Myocyte (in vitro differentiated cells): ENCODE data around the gene TEX53. TPM values are rescaled to one million over a fixed set of nuclear protein-coding genes. Genes with fewer than 3 reads are reported as not detected.

Experiments used
- DNase-seq: peaks from one replicate; pipeline ENCODE4 v3.0.0-alpha.2; 2012; ENCODE audit warnings: low read depth
- total RNA-seq: library from RNA; depleted of rRNA; stranded (reverse); fragments of >200 nt; gene quantifications from 2 replicates; pipeline ENCODE4 v1.2.3, GENCODE V29; 2014

Gene TEX53
- total RNA-seq, 1 donor from 2014 or later = not detected

DNA sequence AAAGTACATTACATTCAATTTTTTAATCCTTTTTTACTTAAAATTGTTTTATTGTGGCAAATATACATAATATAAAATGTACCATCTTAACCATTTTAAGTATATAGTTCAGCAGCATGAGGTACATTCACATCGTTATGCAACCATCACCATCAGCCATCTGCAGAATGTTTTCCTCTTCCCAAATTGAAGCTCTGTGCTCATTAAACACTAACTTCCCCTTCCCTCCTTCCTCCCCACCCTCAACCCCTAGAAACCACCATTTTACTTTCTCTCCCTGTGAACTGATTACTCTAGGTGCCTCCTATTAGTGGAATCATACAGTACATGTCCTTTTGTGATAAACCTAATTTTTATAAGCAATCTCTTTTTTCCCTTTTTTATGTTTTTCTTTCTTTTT is 15.6 kb downstream of the TEX53 start:
- no peak for DNase-seq

DNA sequence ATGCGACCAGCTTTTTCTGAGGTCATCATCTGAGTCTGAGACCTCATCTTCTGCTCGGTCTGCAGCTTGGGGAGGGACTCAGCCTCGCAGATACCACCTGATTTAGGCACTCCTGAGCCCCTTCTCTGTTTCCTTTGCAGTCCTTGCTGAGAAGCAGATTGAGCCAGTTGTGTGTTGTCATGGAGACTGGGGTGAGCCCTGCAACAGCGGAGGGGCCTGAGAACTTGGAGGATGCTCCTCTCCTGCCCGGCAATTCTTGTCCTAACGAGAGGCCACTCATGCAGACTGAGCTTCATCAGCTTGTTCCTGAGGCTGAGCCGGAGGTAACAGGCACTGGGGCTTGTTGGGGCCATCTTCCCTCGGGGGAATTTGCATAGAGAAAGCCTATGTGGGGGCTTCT is 19.2 kb downstream of the TEX53 start:
- DNase-seq = no peak

DNA sequence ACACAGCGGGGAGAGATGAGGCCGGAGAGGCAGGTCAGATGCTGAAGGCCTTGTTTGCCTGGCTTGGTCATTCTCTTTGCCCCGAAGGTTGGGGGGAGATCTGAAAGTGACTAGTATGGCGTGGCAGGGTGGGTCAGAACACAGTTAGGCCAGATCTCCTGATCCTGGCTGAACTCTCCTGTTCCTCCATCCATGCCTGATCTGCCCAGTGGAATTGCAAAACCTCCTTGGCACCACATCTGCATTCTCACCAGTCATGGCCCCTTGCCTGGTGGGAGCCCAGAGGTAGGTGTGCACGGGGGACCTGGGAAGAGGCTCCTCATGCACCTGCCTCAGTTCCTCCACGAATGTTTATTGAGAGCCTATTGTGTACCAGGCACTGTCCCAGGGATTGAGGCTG is 23.2 kb downstream of the TEX53 start:
- DNase-seq = no peak

DNA sequence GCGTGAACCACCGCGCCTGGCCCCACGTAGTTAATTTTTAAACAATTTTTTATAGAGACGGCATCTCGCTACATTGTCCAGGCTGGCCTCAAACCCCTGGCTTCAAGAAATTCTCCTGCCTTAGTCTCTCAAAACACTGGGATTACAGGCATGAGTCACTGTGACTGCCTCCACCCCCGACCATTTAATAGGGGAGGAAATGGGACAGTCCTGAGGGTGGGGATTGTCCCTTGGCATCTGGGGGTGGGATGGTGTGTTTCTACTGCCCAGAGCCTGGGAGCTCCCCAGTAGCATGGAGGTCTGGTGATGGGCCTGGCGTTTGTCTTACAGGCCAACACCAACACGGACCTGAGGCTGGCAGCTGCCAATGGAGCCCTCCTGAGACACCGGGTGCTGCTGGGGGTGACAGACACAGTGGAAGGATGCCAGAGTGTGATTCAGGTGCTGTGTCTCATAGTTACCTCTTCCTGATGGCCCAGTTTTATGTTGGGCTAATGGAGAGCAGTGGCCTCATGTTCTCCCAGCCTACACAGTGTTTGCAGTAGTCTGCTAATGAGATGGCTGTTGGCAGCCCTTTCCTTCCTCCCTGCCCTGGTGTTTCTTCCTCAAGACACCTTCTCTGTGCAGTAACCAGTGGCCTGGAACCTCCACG is 24.0 kb downstream of the TEX53 start:
- no peak for DNase-seq

DNA sequence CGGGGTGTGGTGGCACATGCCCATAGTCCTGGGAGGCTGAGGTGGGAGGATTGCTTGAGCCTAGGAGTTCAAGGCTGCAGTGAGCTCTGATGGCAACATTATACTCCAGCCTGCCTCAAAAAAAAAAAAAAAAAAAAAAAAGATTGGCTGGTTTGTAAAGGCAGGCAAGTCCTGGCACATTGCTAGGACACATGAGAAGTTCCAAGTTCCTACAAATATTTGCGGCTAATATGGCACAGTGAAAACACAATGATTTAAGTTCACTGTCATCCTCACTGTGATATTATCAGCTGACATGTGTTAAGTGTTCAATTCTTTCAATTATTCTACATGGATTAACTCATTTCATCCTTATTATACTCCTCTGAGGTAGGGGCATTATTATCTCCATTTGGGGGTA is 26.4 kb downstream of the TEX53 start:
- DNase-seq = no peak

DNA sequence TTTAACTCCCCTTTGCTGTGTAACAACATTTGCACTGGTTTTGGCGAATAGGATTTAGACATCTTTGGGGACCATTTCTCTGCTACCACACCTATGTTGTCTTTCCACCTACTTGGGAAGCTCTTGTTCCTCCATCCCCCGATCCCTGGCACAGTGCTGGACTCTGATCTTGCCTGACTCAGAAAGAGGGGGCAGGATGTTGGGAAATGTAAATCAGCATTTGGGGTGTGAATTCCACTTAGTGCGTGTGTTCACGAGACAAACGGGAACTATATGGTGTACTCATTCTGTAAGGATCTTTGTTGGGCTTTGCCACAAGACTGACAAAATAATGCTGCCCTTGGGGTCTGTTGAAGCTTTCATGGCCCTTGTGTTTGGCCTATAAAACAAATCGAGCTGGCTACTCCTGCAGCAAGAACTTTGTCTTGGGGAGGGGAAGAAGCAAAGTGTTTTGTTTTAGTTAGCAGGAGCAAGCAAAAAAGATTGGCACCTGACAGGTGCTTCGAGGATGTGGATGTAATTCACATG is 28.0 kb downstream of the TEX53 start:
- DNase-seq = no peak

DNA sequence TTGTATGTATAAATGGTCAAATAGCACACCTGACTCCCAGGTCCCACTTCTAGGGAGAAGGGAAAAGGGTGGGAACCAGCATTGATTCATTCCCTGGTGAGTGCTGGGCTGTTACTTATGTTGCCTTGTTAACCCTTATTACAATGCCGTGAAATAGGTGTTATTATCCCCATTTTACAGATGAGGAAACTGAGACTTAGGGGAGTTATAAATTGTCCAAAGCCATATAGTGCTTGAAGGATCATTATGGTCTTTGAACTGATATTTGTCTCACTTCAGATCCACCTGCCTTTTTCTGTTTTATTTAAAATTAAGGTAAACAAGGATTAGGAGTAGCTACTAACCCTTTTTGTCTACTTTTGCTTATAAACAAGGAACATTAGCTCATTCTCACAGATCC is 30.1 kb downstream of the TEX53 start:
- no peak for DNase-seq

DNA sequence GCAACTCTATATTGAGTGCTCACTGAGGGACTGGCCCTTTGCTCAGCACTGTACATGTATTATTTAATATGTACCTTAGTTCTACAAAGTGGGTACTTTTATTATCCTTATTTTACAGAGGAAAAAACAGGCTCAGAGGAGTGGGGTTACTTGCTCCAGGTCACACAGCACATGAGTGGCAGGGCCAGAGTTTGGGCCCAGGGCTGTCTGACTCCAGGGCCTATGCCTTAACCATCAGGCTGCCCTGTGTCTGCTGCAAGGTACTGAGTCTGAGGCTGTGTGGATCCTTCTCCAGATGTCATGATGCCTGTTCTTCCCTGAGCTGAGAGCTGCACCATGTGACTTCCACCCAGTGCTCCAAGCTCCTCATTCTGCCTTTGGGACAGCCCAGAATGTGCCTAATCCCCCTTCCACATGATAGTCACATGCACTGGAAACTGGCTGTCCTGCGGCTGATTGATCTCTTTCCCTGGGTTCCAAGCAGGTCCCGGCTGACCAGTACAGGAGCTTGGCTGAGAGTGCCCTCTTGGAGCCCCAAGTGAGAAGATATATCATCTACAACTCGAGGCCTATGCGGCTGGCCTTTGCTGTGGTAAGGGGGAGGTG is 31.1 kb downstream of the TEX53 start:
- no peak for DNase-seq

DNA sequence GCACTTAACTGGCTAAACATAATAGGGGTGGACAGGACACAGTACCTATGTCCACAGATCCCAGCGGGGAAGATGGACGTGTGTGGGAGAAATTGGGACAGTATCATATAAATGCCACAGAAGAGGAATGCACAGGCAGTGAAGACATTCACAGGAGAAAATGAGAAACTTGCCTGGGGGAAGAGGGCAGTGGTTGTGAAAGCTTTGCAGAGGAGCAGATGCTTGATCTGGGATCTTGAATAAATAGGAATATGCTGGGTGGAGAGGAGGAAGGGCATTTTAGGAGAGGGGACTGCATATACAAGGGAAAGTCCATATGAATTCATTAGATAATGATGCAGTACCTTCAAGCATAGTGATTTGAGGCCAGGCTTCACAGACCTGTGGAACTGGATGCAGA is 32.9 kb downstream of the TEX53 start:
- DNase-seq = no peak

DNA sequence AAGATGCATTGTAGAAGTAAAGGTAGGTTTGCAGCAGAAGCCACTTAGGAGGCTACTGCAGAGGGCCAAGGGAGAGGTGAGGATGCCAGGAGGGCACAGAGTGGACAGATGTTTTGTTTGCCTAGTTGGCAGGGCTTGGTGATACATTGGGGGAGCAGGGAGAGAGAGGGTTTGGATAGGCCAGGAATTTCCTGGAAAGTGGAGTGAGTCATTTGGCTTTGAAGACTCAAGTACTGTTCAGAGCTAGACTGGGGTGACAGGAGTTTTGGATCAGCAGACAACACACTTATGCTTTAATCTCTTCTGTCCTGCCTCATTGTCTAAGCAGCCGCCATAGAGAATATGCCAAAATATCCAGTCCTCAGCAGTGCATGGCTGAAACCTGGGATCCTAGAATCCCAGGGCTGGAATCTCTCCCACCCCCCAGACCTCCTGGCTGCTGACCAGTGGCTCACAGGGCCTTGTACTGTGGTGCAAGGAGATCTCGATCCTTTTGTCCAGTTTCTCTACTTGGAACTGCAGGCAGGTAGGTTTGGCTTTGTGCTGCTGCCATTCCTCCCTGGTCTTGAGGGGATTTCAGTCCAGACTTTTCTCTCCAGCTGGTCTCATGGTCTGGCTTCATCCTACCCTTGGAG is 35.5 kb downstream of the TEX53 start:
- DNase-seq = peak; percentile 72

DNA sequence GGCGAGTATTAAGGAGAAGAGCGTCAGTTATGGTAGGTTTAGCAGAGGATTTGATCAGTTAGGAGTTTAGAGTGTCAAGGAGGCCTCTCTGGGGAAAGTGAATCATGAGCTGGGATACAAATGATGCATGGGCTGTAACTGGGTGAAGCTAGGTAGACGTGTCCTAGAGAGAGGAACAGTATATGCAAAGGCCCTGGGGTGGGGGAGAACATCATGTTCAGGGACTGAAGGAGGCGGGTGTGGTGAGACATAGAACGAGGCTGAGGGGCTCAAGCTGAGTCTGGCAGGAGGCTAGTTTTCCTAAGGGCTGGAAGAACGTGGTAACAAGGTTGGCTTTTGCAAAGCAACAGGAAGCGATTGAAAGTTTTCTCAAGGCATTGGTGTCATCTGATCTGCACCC is 36.0 kb downstream of the TEX53 start:
- no peak for DNase-seq

DNA sequence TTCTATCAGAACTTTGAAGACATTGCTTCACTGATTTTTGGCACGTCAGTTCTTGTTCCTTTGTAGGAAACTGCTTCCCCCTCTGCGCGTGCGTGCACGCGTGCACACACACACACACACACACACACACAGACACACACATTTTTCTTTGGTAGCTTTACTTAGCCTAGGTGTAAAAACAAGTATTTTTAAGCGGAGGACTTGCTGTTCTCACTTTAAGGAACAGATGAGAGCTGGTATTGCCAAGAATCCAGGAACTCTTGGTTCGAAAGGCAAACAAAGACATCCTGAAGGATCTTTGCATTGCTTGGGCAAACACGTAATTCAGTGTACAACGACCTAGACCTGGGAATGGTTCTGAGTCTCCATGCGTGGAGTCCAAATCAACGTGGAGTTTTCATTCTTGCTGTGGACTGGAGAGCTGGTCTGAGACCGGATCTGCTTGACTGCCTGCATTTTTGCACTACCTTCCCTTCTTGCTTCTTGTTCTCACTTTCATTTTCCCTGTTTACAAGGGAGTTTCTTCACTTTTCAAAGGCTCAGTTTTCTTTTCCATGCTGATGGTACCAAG is 38.3 kb downstream of the TEX53 start:
- DNase-seq = no peak

DNA sequence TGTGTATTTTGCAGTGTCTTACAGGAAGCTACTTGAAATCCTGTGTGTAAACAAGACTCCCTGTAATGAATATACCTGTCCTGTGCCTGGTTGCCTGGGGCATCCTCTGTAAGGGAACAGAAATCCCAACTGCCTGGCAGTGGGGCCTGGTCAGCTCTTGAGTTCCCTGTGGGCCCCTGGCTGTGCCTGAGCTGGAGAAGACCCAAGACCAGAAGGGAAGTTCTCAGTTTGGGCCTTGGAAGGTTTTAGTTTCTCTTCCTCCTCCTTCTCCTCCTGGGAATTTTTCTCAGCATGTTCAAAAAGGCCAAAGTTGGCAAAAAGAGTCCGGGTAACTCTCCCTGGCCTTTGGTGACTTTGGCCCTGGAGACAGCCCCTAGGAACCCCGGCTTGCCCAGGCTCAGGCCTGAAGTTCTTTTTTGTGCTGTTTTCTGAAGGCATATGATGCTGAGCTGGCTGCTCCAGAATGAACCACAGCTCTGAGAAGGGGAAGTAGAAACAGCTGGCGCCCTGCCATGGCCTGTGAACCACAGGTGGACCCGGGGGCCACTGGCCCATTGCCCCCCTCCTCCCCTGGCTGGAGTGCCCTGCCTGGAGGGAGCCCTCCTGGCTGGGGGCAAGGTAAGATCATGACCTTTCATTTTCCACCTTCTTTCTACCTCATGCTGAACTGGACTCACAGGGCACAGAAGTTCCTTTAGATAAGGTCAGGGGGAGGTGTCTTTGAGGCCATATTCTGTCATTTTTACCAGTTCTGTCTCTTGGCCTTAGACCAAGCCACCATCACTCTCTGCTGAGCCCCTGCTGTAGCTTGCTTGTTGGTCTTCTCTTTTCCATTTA is 40.7 kb downstream of the TEX53 start:
- DNase-seq = no peak

DNA sequence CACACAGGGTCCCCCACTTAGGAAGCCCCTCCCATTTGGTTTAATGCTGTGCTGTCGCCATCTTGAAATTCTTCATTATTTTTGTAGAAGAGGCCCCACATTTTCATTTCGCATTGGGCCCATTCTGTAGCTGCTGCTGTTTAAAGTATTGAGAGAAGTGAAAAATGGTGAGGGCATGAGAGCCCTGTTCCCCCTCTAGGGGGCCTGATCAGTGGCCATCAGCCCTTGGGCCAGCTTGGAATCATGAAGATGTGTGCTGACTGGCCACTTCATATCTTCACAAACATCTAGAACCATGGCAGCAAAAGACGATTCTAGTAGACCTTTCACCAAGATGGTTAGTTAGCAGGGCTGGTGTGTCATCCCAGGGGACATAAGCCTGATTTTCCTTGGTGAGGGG is 43.2 kb downstream of the TEX53 start:
- DNase-seq = no peak

DNA sequence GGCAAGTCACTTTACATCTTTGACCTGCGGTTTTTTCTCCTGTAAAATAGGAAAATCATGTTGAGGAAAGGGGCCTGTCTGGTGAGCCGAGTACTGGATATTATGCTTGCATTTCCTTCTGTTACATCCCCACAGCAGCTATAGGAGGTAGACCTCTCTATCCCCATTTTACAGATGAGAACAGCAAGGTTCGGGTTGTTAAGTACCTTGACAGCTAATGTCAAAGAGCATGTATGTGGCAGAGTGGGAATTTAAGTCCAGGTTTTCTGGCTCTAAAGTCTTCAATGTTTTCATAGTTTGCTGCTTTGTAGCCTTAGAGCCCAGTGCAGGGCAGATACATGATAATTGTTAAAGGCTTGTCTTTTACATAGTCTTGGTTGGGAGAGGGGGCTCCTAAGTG is 43.7 kb downstream of the TEX53 start:
- DNase-seq = no peak

DNA sequence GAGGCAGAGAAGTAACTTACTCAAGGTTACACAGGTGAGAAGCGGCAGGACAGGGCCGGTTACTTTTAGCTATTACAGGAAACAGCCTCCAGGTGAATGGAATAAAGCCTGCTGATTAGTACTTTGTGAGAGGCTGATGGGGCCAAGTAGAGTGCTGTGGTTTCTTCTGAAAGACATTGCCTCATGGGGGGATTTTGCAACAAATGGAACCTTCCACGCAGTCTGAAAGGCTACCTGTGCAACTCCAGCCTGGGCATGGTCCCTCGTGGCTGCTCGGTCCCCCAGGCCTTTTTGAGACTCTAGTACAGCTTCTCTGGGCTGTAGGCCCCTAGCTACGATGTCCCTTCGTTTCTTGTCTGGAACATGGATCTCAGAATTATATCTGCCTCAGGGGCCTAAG is 44.5 kb downstream of the TEX53 start:
- DNase-seq = no peak

DNA sequence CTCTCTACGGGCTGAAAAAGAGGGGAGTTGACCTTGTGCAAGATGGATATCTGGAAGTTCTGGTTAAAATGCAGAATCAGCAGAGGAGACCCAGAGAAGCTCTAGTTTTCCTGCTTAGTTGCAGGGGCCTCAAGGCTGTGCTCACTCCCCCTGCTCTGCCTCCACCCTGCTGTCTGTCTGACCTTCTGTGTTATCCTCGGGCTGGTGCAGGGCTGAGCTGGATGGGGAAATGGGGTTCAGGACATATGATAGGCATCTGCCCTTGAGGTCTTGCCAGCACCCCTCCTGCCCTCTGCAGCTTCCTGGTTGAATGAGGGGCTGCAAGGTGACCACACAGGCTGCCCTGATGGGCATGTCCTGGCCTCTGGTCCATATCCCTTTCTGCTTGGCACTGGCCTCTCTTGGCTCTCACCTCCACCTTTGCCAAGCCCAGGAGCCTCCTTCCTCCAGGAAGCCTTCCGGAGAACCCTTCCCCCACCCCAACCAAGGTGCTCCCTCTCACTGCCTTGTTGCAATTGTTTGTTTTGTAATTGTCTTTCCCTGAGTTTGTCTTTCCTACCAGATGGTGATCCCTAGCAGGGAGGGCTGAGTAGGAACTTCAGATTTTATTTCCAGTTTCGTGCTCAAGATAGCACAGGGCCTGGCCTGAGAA is 45.2 kb downstream of the TEX53 start:
- DNase-seq = no peak

DNA sequence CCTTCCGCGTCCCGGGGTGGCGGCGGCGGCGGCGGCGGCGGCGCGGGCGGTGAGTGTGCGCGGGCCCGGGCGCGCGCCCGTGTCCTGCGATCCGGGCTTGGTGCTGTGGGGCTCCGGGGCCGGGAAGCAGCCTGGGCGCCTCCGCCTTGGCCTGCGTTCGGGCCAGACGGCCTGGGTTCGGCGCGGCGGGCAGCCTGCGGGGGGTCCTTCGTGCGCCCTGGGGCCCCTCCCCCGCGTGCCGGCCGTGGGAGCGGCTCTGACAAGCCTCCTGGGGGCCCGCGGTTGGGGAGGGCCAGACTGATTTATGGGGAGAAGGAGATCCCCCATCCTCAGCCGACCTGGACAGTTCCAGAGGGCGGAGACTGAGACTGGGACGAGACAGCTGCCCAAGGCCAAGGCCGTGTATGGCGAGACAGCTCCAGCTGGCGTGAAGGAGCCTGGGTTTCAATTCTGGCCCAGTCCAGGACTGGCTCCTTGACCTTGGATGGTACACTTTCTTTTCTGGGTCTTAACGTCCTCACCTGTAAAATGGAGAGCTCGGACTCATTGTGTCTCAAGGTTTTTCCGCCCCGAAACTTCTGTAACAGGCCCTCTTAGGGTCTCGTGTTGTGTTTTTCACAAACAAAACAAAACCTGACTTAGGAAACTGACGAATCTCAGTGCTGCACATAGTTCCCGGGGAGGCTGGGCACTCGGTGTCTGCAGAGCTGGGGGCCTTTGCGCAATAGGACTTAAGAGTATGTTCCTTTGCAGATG is 45.9 kb downstream of the TEX53 start:
- peak; percentile 89 for DNase-seq

DNA sequence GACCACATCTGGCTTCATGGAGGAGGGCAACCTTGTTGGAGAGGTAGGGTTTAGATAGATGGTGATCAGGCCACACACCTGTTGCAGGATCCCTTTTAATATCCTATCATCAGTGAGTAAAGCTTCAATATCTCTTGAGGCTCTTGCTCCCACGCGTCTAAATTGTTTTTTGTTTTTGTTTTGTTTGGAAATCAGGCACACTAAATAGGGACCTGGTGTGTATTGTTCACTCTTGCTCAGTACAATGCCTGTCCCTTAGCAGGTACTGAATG is 49.1 kb downstream of the TEX53 start:
- DNase-seq = no peak
